Activated naive CD4-positive, alpha-beta T cell treated with anti-CD3 and anti-CD28 coated beads, Interleukin-2, amount 10 ng/mL, durations not matched to agents 7 days and 5 days (primary cell): Measurements from ENCODE around the gene MALSU1.
A peak's percentile ranks its signal among the peaks of the same experiment; 100 is the strongest.

Experiments used
- CTCF ChIA-PET: fragments of 350-600 bp; sonication (Branson Sonifier 250); formaldehyde crosslinking; loops from one replicate; lab custom pipeline; 2021; ENCODE audit warnings: antibody characterized with exemption; lab: Charles Lee
- DNase-seq: peaks from one replicate; pipeline ENCODE4 v3.0.0-alpha.2; 2020
- H3K27ac Mint-ChIP-seq: one replicate; pipeline ENCODE4 v1.8.0; 2021; ENCODE audit warnings: mild to moderate bottlenecking, moderate library complexity, mixed read lengths
- H3K27me3 Mint-ChIP-seq: one replicate; pipeline ENCODE4 v1.8.0; 2021; ENCODE audit warnings: mild to moderate bottlenecking, mixed read lengths
- H3K36me3 Mint-ChIP-seq: one replicate; pipeline ENCODE4 v1.8.0; 2021; ENCODE audit warnings: mixed read lengths
- H3K4me1 Mint-ChIP-seq: one replicate; pipeline ENCODE4 v1.8.0; 2021; ENCODE audit warnings: mixed read lengths
- H3K4me3 Mint-ChIP-seq: one replicate; pipeline ENCODE4 v1.8.0; 2021; ENCODE audit warnings: mild to moderate bottlenecking, moderate library complexity, mixed read lengths
- H3K9me3 Mint-ChIP-seq: one replicate; pipeline ENCODE4 v1.8.0; 2021; ENCODE audit warnings: mixed read lengths

Gene MALSU1

DNA sequence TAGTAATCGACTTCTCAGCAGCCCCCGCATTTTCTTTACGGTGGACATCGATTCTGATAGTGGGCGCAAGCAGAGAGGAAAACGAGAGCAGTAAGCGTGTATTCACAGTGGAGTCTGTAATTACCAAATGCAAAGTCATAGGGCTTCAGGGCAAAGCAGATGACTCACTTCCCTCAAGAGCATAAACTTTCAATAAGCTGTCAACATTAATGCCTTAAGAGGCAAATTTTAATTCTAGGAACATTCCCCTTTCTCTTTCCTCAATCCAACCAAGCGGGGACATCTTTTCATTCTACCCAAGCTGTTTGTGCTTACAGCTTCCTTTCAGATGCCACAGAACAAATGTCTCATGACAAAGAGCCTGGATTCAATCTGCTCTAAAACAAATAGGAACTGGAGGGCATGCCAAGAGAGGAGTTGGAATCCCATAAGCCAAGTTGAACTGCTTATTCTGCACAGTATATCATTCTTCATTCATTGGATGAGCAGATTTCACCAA, 48.6 kb downstream of the MALSU1 start:
- H3K9me3 Mint-ChIP-seq: no peaks in the 10 kb centered on the region
- peaks cover 15% of the 10 kb centered on the region for H3K27me3 Mint-ChIP-seq
- H3K27ac Mint-ChIP-seq: no peak overlapping the region
- DNase-seq: no peak
- peak overlapping the region; percentile 14 for H3K4me3 Mint-ChIP-seq
- peaks cover 2% of the 10 kb centered on the region for H3K36me3 Mint-ChIP-seq
- CTCF ChIA-PET: interaction anchor here (0.7 to 2.8 kb wide), 4 partner anchors 8 to 75 kb away, joined by 3 to 13 read pairs (median 7); no protein-coding TSS in a partner anchor
- H3K4me1 Mint-ChIP-seq: peaks cover 29% of the 10 kb centered on the region

DNA sequence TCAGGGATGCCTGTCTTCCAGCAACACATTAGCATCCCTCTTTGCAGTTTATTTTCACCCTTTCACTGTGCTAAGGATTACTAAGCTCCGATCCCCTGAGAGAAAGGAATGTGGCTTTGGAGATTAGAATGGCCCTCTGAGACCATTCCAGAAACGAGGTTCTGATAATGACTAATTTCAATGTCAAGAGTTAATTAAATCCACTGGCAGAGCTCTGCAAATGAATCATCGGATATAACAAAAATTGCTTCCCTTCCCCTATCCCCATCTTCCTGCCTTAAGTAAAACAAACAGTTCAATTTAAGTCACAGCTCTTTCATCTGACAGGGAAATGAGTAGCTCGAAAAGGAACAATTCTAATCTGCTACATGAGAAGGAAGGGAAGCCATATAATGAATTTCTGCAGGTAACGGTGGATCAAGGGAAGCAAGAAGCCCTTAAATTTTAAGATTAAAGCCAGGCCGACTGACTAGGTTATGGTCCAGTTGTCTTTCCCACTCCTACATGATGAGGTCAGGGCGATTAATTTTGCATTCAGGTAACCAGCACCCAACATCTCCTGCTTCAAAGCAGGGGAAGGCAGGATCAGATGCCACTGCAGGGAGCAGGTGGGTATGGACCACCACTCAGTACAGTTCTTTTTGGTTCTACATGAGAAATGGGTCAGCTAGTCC, 50.5 kb downstream of the MALSU1 start:
- Mint-ChIP-seq H3K27ac (no peak overlapping the region), H3K9me3 (no peaks in the 10 kb centered on the region), H3K4me1 (peaks cover 29% of the 10 kb centered on the region), H3K36me3 (peaks cover 2% of the 10 kb centered on the region), H3K27me3 (peaks cover 24% of the 10 kb centered on the region), H3K4me3 (no peak overlapping the region)
- DNase-seq: no peak
- CTCF ChIA-PET: interaction anchor here (1.0 to 1.4 kb wide), 3 partner anchors 10 to 81 kb away, joined by 3 to 4 read pairs (median 3); no protein-coding TSS in a partner anchor

DNA sequence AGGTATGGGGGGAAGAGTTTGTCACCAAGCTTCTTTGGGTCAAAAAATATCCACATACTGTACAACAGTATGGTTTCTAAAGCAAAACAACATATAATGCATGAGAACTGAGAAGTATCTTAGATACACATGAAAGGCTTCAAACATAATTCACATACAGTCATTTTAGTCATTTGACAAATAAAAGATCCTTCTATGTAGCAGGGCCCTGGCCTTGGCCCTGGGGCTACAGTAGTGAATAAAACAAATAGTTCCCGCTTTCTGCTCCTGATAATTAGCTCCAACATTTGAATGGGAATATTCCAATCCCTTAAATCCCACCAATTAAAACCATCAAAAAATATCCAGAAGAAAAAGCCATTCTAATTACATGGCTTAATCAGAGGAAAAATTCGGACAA, 51.3 kb downstream of the MALSU1 start:
- CTCF ChIA-PET: interaction anchor here (0.6 kb wide), 1 partner anchor 57 kb away, joined by 3 read pairs; no protein-coding TSS in a partner anchor
- Mint-ChIP-seq H3K4me1 (peaks cover 24% of the 10 kb centered on the region), H3K36me3 (peaks cover 2% of the 10 kb centered on the region), H3K27me3 (peaks cover 31% of the 10 kb centered on the region), H3K27ac (no peak overlapping the region), H3K9me3 (no peaks in the 10 kb centered on the region), H3K4me3 (no peak overlapping the region)
- no peak for DNase-seq

DNA sequence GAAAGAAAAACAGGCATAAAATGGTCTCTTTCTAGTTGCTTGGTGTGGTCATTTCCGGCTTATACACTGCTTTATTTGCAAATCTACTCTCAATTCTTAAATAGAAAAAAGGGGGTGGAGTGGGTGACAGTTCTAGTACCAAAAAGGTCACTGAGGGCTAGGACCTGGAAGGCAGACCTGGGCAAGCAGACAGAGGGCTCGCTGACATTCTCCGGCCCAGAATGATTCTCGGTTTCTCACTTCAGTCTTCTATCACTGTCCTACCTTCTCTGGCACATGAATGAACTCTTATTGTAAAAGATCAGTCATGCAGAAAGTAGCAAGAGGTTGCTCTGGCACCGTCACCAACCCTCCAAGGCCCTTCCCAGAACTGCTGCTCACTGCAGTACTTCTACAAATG, 54.0 kb downstream of the MALSU1 start:
- peaks cover 22% of the 10 kb centered on the region for H3K4me1 Mint-ChIP-seq
- H3K27me3 Mint-ChIP-seq: peaks cover 36% of the 10 kb centered on the region
- no peaks in the 10 kb centered on the region for H3K36me3 Mint-ChIP-seq
- no peak overlapping the region for H3K4me3 Mint-ChIP-seq
- DNase-seq: no peak
- CTCF ChIA-PET: no interaction called here
- H3K27ac Mint-ChIP-seq: no peak overlapping the region
- no peaks in the 10 kb centered on the region for H3K9me3 Mint-ChIP-seq

DNA sequence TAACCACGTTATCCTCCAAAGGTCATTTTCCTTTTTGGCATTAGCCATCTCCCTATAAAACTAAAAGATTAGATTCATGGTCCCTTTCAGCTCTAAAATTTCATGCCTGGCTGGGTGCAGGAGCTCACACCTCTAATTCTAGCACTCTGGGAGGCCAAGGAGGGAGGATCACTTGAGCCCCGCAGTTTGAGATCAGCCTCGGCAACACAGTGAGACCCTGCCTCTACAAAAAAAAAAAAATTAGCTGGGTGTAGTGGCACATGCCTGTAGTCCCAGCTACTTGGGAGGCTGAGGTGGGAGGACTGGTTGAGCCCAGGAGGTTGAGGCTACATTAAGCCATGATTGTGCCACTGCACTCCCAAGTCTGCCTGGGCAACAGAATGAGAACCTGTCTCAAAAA, 57.0 kb downstream of the MALSU1 start:
- Mint-ChIP-seq H3K36me3 (no peaks in the 10 kb centered on the region), H3K4me3 (no peak overlapping the region), H3K27ac (no peak overlapping the region), H3K9me3 (peaks cover 2% of the 10 kb centered on the region), H3K27me3 (peaks cover 54% of the 10 kb centered on the region), H3K4me1 (peaks cover 22% of the 10 kb centered on the region)
- no peak for DNase-seq
- CTCF ChIA-PET: interaction anchor here (0.7 to 1.3 kb wide), 3 partner anchors 8 to 72 kb away, joined by 3 to 4 read pairs (median 3); no protein-coding TSS in a partner anchor

DNA sequence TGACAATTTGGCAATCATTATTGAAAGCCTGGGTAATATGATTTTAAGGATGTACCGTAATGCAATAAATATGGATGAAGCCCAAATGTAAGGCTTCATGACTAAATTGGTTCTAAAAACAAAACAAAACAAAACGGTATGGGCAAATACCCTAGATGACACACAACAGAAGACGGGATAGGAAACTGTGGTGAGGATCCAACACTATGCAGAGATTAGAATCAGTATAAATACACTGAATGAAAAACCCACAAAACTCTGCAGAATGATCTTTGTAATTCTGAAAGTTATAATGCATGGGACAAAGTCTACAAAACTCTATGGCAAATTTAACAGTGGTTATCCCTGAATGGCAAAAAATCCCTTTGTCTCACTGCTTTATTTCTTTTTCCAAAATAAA, 57.6 kb downstream of the MALSU1 start:
- Mint-ChIP-seq H3K36me3 (no peaks in the 10 kb centered on the region), H3K4me3 (no peak overlapping the region), H3K9me3 (peaks cover 2% of the 10 kb centered on the region), H3K27ac (peak overlapping the region; percentile 29), H3K27me3 (peaks cover 51% of the 10 kb centered on the region), H3K4me1 (peaks cover 22% of the 10 kb centered on the region)
- peak; percentile 36 for DNase-seq
- CTCF ChIA-PET: no interaction called here

DNA sequence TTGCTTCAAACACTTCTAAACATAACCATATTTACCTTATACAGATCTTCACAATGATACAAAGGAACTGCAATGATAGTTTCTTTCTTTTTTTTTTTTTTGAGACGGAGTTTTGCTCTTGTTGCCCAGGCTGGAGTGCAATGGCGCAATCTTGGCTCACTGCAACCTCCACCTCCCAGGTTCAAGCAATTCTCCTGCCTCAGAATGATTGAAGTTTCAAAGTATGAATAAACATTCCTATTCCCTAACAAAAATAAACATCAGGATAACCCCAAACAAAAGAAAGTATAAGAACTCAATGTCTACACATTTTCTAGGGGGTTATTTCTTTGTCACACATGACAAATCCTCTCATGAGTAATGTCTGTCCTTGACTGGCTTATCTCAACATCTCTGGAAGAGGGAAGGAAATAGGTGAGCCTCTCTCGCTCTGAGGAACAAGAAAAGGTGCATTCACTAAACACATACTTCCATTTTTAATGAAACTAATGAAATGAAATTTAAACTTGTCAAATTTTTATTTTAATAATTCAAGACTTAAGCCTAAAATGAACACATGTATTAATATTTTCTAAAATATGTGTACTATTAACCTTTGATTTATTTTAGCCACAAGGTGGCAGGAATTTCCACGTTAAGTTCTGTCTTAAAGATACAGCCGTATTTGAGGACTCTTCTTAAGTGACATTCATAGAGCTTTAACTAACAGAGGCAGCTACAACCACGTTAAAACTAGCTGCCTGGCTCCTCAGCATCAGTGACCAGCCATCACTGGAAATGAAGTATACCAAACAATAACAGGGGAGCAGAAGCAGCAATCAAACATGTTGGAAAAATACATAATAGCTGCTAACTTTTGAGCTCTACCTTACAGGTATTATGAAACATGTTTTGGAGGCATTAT, 58.3 kb downstream of the MALSU1 start:
- H3K9me3 Mint-ChIP-seq: peaks cover 2% of the 10 kb centered on the region
- H3K4me1 Mint-ChIP-seq: peaks cover 22% of the 10 kb centered on the region
- H3K27ac Mint-ChIP-seq: no peak overlapping the region

DNA sequence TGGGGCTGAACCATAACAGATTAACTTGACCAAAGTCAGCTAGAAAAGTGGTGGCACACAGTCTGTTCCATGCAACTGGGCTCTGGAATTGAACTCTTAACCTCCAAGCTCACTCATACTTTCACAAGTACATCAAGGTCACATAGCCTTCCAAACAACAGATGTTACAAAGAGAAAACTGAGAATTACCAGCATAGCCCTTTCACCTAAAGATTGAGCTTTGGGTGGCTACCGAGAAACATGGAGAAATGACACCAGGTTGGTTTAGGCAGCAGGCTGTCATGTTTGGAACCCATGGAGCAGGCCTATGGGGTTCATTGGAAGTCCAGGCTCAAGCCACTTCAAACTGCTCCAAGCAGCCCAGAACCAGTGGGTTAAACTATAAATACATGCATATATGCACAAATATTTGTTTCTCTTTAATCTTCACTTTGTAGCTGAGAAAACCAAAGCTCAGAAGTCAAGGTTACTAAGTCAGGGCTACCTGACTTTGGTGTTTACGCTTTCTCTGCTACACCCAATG, 59.1 kb downstream of the MALSU1 start:
- Mint-ChIP-seq H3K4me1 (peaks cover 22% of the 10 kb centered on the region), H3K4me3 (no peak overlapping the region), H3K27ac (no peak overlapping the region), H3K27me3 (peaks cover 47% of the 10 kb centered on the region), H3K36me3 (no peaks in the 10 kb centered on the region), H3K9me3 (peaks cover 2% of the 10 kb centered on the region)
- DNase-seq: no peak
- CTCF ChIA-PET: interaction anchor here (0.7 to 2.5 kb wide), 38 partner anchors 9 to 188 kb away, joined by 3 to 35 read pairs (median 4); no protein-coding TSS in a partner anchor

More for the DNA sequence above, 58.3 kb downstream of the MALSU1 start:
- DNase-seq: no peak
- CTCF ChIA-PET: interaction anchor here (0.7 to 2.5 kb wide), 38 partner anchors 10 to 189 kb away, joined by 3 to 35 read pairs (median 4); no protein-coding TSS in a partner anchor
- no peak overlapping the region for H3K4me3 Mint-ChIP-seq
- no peaks in the 10 kb centered on the region for H3K36me3 Mint-ChIP-seq
- peaks cover 50% of the 10 kb centered on the region for H3K27me3 Mint-ChIP-seq
